Cardiac septum (tissue), 1 donor: ENCODE results near the gene KCTD5. TPM values are rescaled to one million over a fixed set of nuclear protein-coding genes. Genes with fewer than 3 reads are reported as not detected.
"Not testable (repeated sequence)": the region's sequence is repeated elsewhere in the genome, so short reads cannot be mapped to it uniquely, and the experiment has no call there.

Experiments used
- DNase-seq: peaks from one replicate; pipeline ENCODE4 v3.0.0-alpha.2; 2020; ENCODE audit warnings: low spot score
- intact Hi-C: fragments of 100-400 bp; cut with DNase I; formaldehyde crosslinking; loops from one replicate; pipeline ENCODE4 v1.14.0; 2022
- total RNA-seq: library from RNA; stranded (reverse); fragmentation: NEBNext Ultra II Directional; extraction: Animal tissue kit (Norgen Biotek cat#: 25700); gene quantifications from one replicate; pipeline ENCODE4 v1.2.1, GENCODE V29; 2021
- donor health status: DM: no; HTN: no; CAD: no.

KCTD5 gene
- total RNA-seq, 1 donor from 2014 or later, result 13.9 TPM

GRCh38 chr16:2692251-2692947 is 10.1 kb downstream of the KCTD5 start:
- intact Hi-C loops, result no loop called here
- no peak for DNase-seq

DNA sequence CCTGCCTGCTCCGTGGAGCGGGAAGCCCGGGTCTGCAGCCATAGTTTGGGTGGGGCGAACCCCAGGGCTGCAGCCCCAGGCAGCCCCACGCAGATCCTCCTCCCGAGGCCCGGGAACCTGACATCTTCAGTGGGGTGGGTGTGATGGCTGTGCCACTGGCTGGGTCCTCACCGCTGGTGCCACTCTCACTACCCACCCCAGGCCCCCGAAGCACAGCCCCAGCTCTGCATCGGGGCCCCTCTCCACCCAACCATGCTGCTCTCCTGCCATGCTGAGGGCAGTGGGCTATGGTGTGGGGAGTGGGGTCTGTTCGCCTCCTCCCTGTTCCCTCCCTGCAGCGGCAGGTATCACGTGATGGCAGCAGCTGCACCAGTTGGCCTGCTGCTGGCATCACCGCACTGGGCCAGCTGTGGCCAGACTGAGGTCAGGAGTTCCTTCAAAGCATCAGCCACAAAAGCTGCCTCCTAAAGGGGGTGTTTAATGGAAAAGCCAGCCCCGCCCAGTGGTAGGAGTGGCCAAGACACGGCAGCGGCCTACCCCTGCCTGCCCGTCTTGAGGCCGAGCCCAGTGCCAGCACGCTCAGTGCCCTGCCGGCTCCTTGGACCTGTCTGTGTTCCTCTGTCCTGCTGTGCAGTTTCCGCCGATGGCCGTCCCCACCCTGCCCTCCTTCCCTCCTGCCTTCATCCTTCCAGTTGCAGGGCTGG is 10.8 kb downstream of the KCTD5 start:
- intact Hi-C loops, result no loop called here
- no peak for DNase-seq

GRCh38 chr16:2696601-2697250 is 14.4 kb downstream of the KCTD5 start:
- DNase-seq, intact Hi-C loops: not testable (repeated sequence)

DNA sequence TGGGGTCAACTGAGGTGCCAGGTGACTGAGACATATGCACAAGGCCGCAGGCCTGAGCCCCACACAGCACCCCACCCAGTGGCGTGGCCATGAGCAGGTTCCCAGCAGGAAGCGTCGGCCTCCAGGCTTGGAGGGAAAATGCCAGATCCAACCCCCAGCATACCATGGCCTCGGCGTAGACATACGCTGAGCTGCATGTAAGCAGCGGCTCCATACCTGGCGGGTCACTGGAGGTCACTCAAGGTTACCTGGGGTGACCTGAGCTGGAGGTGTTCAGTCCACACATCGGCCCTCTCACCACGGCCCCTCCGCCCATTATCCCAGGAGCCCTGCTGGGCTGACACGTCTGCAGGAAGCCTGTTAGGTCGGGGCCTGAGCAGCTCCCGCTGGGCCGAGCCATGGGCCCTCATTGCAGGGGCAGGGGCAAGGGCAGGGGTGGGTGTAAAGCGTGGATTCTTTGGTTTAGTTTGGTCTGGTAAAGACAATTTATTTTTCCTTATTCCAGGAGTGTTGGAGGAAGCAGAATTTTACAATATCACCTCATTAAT is 15.2 kb downstream of the KCTD5 start:
- DNase-seq, result no peak
- intact Hi-C loops, result no loop called here

- no peak for DNase-seq
- intact Hi-C loops, result no loop called here
These were observed 16.0 kb downstream of the KCTD5 start for GRCh38 chr16:2698103-2698870.

DNA sequence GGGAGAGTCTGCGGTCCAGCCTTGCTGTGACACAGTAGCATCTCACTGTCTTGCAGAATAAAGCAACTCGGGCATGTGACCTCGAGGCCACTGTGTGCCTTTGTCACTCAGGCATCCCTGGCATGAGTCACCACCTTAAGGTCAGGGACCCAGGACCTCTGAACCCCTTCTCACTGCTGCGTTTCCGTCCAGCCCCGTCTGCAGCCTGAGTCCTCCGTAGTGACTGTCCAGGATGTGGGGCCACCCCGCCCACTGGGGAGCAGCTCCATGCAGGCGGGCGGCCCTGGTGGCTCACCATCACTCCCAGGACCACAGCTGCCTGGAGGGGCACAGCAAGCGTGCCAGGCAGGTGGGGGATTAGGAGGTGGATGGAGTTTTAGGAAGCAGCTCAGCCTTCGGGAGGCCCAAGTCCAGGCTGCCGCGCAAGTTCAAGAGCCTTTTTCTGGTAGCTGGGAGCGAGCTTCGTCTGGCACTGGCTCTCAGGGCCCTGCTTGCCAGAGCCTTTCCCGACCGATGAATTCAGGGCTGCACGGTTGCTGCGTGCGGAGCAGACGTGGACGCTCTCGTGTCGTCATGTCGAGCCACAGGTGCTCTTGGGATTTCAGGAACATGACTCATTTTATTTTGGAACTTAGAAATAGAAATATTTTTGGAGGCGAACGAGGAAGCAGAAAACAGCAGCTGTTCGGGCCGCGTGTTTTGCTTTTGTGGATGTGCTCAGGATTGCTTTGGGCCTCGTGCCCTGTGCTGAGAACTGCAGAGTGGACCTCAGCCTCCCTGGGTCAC is 16.8 kb downstream of the KCTD5 start:
- DNase-seq, result no peak
- intact Hi-C loops, result no loop called here

- intact Hi-C loops, result no loop called here
These were observed 17.7 kb downstream of the KCTD5 start for GRCh38 chr16:2699791-2700600.

DNA sequence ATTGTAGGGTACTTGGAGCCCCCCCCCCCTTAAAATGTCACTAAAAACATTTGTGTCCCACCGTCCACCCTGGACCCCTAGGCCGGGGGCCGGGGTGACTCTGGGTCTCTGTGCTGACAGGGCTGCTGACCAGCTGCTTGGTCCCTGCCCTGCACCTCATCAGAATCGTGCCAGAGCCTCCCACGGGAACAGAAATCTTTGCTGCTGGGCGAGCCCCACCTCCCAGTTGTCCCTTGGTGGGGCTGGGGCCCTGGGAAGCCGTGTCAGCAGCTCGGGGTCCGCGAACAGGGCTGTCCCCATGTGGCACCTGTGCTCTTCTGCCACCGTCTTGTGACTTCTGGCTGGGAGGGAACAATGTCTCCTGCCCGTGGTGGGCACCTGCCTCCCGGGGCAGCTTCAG is 18.5 kb downstream of the KCTD5 start:
- intact Hi-C loops, result no loop called here
- DNase-seq, result no peak

More at GRCh38 chr16:2699791-2700600, 17.7 kb downstream of the KCTD5 start:
- DNase-seq, result no peak

- no peak for DNase-seq
- intact Hi-C loops, result no loop called here
These were observed 18.9 kb downstream of the KCTD5 start for GRCh38 chr16:2701272-2701671.

GRCh38 chr16:2701713-2702437 is 19.6 kb downstream of the KCTD5 start:
- DNase-seq, result no peak
- intact Hi-C loops, result no loop called here

GRCh38 chr16:2702438-2702825 is 20.1 kb downstream of the KCTD5 start:
- no peak for DNase-seq
- intact Hi-C loops, result no loop called here

- no peak for DNase-seq
- intact Hi-C loops, result no loop called here
These were observed 20.8 kb downstream of the KCTD5 start for GRCh38 chr16:2702871-2703745.

DNA sequence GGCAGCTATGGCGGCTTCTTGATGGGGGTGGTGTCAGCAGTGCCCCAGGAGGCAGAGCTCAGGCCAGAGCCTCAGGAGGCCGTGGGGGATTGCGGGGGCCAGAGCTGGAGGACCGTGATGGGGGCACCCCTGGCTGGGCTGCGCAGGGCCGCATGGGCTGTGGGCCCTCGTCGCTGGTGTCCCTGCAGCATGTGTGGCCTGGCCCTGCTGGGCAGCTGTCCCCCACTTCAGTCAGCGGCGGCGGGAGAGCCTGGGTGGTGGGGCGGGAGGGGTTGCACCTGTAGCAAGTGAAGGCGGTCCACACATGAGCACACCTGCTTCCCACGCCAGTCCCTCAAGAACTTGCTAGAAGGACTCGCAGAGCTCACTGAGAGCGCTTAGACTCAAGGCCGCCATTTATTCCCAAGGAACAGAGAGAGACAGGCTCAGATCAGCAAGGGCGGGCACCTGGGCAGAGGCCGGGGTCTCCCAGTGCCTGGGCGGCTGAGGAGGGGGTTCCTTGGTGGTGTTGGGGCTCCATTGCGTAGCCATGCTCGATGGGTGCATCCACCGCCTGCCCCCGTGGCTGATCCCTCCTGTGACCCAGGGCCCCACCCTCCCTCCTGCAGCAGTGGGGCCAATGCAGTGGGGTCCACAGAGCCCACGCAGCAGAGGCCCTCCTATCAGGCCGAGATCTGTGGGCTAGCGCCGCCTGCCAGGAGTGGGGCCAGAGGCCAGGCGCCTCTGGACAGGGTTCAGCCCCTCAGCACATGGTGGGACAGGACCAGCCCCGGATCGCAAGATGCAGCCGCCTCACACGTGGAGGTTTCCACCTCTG is 22.1 kb downstream of the KCTD5 start:
- no peak for DNase-seq
- intact Hi-C loops, result no loop called here

GRCh38 chr16:2704983-2705275 is 22.6 kb downstream of the KCTD5 start:
- no peak for DNase-seq

DNA sequence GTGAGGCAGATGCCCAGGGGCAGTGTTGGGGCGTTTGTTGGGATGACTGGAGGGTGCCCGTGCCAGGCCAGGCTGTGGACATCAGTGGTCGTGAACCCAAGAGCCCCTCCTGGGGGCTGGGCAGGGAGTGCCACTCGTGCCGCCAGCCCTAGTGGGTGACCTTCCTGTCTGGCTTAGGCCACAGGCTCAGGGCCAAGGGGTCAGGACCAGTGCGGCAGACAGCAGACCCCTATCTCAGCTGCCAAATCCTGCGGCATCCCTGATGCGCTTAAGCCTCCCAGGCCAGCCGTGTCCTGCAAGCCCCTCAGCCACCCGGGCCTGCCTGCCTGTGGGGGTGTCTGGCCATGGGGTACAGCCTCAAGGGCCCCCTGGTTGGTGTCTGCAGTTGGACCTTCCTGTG is 23.0 kb downstream of the KCTD5 start:
- no peak for DNase-seq
- intact Hi-C loops, result no loop called here

More at GRCh38 chr16:2704983-2705275, 22.6 kb downstream of the KCTD5 start:
- intact Hi-C loops, result no loop called here

GRCh38 chr16:2706085-2706484 is 23.8 kb downstream of the KCTD5 start:
- intact Hi-C loops, result no loop called here
- DNase-seq, result no peak
